H1 (cell line): ENCODE data around the gene IKZF2. TPM values are rescaled to one million over a fixed set of nuclear protein-coding genes. Genes with fewer than 3 reads are reported as not detected.

Source experiments
- POU5F1 ChIP-seq: IDR thresholded peaks from 2 replicates; pipeline ENCODE4 v1.6.1; 2011; ENCODE audit warnings: low read depth, mild to moderate bottlenecking, low read length, moderate library complexity
- polyA plus RNA-seq, 7 experiments: library from polyadenylated mRNA; depleted of rRNA in 3 of 7; stranded (reverse) in 5 of 7; unstranded in 2 of 7; fragments of >200 nt in 5 of 7; fragments of 200-250 nt in 2 of 7; gene quantifications; 1 replicate in 5 of 7; 2 replicates in 1 of 7; 4 replicates in 1 of 7; pipeline versions ENCODE4 v1.2.1 to v1.2.3, GENCODE V29; 2011 to 2013; ENCODE audit warnings: missing spikeins in 2 of 7, mixed read lengths in 2 of 7
- total RNA-seq: library from RNA; stranded (reverse); fragmentation: NEBNext Ultra II Directional; extraction: Animal tissue kit (Norgen Biotek cat#: 25700); gene quantifications from 2 replicates; pipeline ENCODE4 v1.2.1, GENCODE V29; 2021
- TF ChIP-seq, protein P1 (sequence below), 3 experiments: IDR thresholded peaks; 1 replicate in 2 of 3; 2 replicates in 1 of 3; pipeline versions ENCODE4 v1.5.1 to v1.6.1; 2011; ENCODE audit warnings: low read length in 3 of 3, mild to moderate bottlenecking in 3 of 3, inconsistent platforms in 2 of 3, low read depth in 1 of 3, moderate library complexity in 1 of 3; ENCODE audit not compliant: insufficient read depth in 1 of 3; ENCODE audit errors: control extremely low read depth in 1 of 3

The IKZF2 gene
- total and polyA plus RNA-seq, 2 of the 8 experiments (the other 6 are each of a cell fraction or from before 2014, with no cell fraction given) = 1.7 to 4.4 TPM

DNA sequence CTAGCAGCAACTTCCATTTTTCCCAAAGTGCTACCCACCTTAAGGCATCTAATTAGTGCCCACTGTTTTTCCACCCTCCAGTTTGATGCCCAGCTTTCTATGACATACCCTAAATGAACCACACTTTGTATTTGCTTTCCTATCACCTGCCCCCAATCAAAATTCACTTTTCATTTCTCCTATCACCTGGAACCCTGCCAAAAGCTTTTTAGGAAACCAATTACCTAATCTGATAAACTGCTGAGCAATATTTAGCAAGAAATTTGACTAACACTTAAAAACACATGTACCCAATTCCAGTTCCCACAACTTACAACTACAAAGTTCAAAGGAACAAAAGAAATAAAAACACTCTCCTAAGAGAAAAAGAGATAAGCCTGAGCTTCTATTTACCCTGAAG lies 71.7 kb downstream of the IKZF2 start (continued):
- TF ChIP-seq, protein P1, sequence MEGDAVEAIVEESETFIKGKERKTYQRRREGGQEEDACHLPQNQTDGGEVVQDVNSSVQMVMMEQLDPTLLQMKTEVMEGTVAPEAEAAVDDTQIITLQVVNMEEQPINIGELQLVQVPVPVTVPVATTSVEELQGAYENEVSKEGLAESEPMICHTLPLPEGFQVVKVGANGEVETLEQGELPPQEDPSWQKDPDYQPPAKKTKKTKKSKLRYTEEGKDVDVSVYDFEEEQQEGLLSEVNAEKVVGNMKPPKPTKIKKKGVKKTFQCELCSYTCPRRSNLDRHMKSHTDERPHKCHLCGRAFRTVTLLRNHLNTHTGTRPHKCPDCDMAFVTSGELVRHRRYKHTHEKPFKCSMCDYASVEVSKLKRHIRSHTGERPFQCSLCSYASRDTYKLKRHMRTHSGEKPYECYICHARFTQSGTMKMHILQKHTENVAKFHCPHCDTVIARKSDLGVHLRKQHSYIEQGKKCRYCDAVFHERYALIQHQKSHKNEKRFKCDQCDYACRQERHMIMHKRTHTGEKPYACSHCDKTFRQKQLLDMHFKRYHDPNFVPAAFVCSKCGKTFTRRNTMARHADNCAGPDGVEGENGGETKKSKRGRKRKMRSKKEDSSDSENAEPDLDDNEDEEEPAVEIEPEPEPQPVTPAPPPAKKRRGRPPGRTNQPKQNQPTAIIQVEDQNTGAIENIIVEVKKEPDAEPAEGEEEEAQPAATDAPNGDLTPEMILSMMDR (IDR thresholded peaks at IDR 0.05; ENCODE audit: control extremely low read depth in 1 of 3, insufficient read depth in 1 of 3, low read depth in 1 of 3, low read length in 3 of 3) = no peak
- no peak for TF ChIP-seq POU5F1
